ENCODE measurements around the gene IRF4. TPM values are rescaled to one million over a fixed set of nuclear protein-coding genes. Genes with fewer than 3 reads are reported as not detected.

Gene IRF4
- total RNA-seq, 4 donors from 2014 or later = 0.26 to 0.56 (median 0.31) TPM; not detected in 1

DNA sequence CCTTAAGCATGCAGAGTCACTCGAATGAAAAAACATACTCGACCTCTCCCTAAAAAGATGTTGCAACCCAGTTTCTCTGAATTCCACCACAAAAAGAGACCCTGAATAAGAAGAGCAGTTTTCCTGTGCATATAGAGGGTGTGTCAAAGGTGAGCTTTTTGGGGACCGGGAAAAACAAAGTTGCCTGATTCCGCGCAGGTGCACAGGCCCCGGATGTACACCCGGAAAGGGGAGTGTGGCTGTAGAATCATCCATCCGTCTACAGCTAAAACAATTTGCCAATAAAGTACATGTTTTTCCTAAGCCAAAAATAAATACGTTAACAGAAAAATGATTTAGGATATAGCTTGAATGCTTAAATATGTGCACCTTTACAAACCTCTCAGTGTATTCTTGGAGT is 41.2 kb upstream of the IRF4 start:
- intact Hi-C loops (cut with DNase I; ENCODE audit: low total_unique reads) = no loop called here
- Histone ChIP-seq H3K4me1 (no peaks in the 10 kb centered on the region), H3K4me3 (no peak overlapping the region), H3K9me3 (no peaks in the 10 kb centered on the region), H3K27me3 (no peaks in the 10 kb centered on the region), H3K36me3 (peaks cover 0 to 30% of the 10 kb centered on the region in 2 donors), H3K27ac (no peak overlapping the region)
- DNase-seq (no peak), ATAC-seq (no peak)
- in situ Hi-C loops (cut with MboI; ENCODE audit: low sequenced_read_pairs in 4 of 4) = no loop called here
- no peak for TF ChIP-seq POLR2A (IDR thresholded peaks at IDR 0.05)
- TF ChIP-seq, protein P1, sequence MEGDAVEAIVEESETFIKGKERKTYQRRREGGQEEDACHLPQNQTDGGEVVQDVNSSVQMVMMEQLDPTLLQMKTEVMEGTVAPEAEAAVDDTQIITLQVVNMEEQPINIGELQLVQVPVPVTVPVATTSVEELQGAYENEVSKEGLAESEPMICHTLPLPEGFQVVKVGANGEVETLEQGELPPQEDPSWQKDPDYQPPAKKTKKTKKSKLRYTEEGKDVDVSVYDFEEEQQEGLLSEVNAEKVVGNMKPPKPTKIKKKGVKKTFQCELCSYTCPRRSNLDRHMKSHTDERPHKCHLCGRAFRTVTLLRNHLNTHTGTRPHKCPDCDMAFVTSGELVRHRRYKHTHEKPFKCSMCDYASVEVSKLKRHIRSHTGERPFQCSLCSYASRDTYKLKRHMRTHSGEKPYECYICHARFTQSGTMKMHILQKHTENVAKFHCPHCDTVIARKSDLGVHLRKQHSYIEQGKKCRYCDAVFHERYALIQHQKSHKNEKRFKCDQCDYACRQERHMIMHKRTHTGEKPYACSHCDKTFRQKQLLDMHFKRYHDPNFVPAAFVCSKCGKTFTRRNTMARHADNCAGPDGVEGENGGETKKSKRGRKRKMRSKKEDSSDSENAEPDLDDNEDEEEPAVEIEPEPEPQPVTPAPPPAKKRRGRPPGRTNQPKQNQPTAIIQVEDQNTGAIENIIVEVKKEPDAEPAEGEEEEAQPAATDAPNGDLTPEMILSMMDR (IDR thresholded peaks at IDR 0.05 in 4 of 5, conservative IDR thresholded peaks at IDR 0.05 in 1 of 5) = no peak

DNA sequence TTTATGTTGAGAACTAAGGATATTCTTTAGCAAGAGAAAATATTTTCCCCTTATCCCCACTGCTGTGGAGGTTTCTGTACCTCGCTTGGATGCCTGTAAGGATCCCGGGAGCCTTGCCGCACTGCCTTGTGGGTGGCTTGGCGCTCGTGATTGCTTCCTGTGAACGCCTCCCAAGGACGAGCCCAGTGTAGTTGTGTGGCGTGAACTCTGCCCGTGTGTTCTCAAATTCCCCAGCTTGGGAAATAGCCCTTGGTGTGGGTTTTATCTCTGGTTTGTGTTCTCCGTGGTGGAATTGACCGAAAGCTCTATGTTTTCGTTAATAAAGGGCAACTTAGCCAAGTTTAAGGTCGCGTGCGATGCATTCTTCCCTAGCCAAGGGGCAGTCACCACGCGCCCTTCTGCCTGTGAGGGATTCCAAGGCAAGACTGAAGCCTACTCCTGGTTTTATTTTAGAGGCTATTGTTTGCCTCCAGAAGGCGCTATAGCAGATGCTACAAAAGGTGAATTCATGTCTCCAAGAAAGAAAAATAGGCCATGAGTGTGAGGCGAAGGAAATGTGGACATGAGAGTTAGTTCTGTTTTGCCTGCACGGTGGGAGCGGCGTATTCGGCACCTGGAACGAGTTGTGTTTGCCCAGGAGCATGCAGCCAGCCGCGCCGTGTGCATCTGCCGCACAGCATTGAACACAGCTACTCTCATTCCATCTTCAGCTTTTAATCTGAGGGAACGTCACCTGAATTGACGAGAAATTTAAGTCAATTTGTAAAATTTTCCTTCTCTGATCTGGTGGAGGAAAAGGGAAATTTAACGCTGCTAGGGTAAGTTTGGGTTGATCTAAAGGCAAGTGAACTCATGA is 40.3 kb upstream of the IRF4 start:
- no peak overlapping the region for H3K4me3 ChIP-seq
- H3K9me3 ChIP-seq = no peaks in the 10 kb centered on the region
- TF ChIP-seq, protein P1 (IDR thresholded peaks at IDR 0.05 in 4 of 5, conservative IDR thresholded peaks at IDR 0.05 in 1 of 5) = no peak
- TF ChIP-seq POLR2A (IDR thresholded peaks at IDR 0.05) = no peak
- H3K4me1 ChIP-seq = no peaks in the 10 kb centered on the region
- intact Hi-C loops (cut with DNase I; ENCODE audit: low total_unique reads) (no loop called here), in situ Hi-C loops (cut with MboI; ENCODE audit: low sequenced_read_pairs in 4 of 4) (no loop called here)
- H3K27ac ChIP-seq = no peak overlapping the region
- ATAC-seq (no peak), DNase-seq (no peak)
- peaks cover 0 to 30% of the 10 kb centered on the region in 2 donors for H3K36me3 ChIP-seq
- no peaks in the 10 kb centered on the region for H3K27me3 ChIP-seq

DNA sequence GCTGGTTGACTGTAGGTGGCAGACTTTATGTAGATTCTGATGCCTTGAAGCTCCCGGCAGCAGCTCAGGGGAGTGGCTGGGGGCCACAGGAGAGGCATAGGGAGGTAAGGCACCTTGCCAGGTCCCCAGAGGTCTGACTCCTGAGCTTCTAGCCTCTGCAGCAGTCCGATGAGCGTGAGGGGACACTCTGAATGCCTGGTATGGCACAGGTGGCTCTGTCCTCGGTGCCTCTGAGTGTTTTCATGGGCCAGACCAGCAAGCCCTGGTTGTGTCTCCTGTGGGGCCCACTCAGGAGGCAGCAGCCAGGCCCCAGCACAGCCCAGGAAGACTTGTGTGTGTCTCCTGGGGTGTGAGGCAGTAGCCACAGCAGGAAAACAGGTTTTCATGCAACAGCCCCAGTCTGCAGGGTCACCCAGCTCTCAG is 39.7 kb upstream of the IRF4 start:
- ATAC-seq (no peak), DNase-seq (no peak)

DNA sequence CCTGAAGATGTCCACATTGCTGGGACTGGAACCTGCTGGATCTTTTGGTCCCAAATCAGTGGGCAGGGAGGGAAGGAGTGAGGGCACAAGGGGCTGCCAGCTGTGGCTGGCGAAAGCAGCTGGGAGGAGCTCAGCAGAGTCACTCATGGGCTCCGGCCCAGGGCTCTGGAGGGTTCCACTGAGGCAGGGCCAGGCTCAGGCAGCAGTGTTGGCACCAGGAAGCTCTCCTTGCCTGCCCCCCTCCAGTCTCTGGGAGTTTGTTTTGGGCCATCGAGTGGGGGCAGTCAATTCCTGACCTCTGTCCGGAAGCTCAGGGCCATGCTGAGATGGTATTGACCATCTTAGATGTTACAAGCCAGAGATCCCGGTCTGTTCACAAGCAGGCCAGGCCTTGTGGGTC is 39.1 kb upstream of the IRF4 start:
- Histone ChIP-seq H3K9me3 (no peaks in the 10 kb centered on the region), H3K36me3 (peaks cover 0 to 30% of the 10 kb centered on the region in 2 donors), H3K27me3 (no peaks in the 10 kb centered on the region), H3K27ac (no peak overlapping the region), H3K4me3 (no peak overlapping the region), H3K4me1 (no peaks in the 10 kb centered on the region)
- in situ Hi-C loops (cut with MboI; ENCODE audit: low sequenced_read_pairs in 4 of 4) = no loop called here
- intact Hi-C loops (cut with DNase I; ENCODE audit: low total_unique reads) = no loop called here
- ATAC-seq (no peak), DNase-seq (no peak)
- TF ChIP-seq POLR2A (IDR thresholded peaks at IDR 0.05) = no peak
- TF ChIP-seq, protein P1 (IDR thresholded peaks at IDR 0.05 in 4 of 5, conservative IDR thresholded peaks at IDR 0.05 in 1 of 5) = no peak

More for the DNA sequence above, 39.7 kb upstream of the IRF4 start:
- TF ChIP-seq POLR2A (IDR thresholded peaks at IDR 0.05) = no peak
- TF ChIP-seq, protein P1 (IDR thresholded peaks at IDR 0.05 in 4 of 5, conservative IDR thresholded peaks at IDR 0.05 in 1 of 5) = no peak
- H3K36me3 ChIP-seq = peaks cover 0 to 30% of the 10 kb centered on the region in 2 donors
- H3K27ac ChIP-seq = no peak overlapping the region
- H3K27me3 ChIP-seq = no peaks in the 10 kb centered on the region
- in situ Hi-C loops (cut with MboI; ENCODE audit: low sequenced_read_pairs in 4 of 4) = no loop called here
- H3K9me3 ChIP-seq = no peaks in the 10 kb centered on the region
- H3K4me3 ChIP-seq = no peak overlapping the region
- no peaks in the 10 kb centered on the region for H3K4me1 ChIP-seq
- intact Hi-C loops (cut with DNase I; ENCODE audit: low total_unique reads) = no loop called here

All from gastrocnemius medialis (tissue), 4 donors.